ENCODE measurements around the gene FOXJ1. TPM values are rescaled to one million over a fixed set of nuclear protein-coding genes. Genes with fewer than 3 reads are reported as not detected.

Gene FOXJ1
- total and polyA plus RNA-seq, 2 of the 13 experiments (the other 11 are each of a cell fraction or from before 2014, with no cell fraction given), result 0.98 to 1.6 TPM

DNA sequence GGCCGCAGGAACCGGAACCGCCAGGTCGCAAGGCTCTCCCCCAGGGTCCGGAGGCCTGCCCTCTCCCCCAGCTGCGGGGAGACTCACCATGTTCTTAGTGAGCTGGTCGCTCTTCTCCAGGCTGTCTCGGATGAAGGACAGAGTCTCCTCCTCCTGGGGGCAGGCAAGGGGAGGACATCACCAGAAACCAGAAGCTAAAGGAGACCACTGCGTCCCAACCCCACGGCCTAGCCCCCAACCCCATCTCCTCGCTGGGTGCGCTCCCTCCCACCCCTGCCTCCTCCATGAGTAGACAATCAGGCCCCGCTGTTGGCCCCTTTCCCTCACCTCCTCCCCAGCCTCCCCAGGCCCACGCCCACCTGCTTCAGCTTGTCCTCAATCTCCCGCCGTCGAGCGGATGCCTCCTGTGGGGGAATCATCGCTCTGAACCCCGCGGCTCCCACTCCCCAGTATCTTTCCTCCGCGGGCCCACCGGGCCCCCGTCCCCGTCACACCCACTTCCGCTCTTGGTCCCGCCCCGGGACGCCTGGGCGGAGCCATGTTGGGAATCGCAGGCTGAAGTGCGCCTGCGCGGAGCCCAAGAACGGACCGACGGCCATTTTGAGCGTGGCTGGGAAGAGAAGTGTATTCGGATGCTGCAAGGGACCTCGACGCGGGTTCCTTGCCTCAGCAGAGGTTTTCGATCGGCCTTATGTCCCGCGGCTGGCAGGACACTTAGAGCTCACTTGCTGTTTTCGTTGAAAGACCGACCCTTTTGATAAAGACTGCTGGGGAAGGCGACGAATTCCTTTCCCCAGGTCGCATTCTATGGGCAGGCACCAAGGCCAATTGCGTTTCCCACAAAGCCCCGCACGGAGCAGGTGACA, 37.5 kb downstream of the FOXJ1 start, which contains the start of gene EXOC7 (continued):
- 0 out of 2 replicates have a peak, but pooled peaks have one; percentile 29 for TF ChIP-seq HNF1A (IDR thresholded peaks at IDR 0.05; ENCODE audit: low read depth)
- no peak for TF ChIP-seq HNF1A (CRISPR knock-in tag; IDR thresholded peaks at IDR 0.05; ENCODE audit: borderline replicate concordance)
- no peak for TF ChIP-seq MAFF (IDR thresholded peaks at IDR 0.05; ENCODE audit: low read depth, low read length)
- 0 out of 2 replicates have a peak, but pooled peaks have one; percentile 20 for TF ChIP-seq NRL (CRISPR knock-in tag; IDR thresholded peaks at IDR 0.05; ENCODE audit: borderline replicate concordance)
- peak; percentile 67; the same call in 1 of the 2 replicates for TF ChIP-seq DR1 (CRISPR knock-in tag; IDR thresholded peaks at IDR 0.05)
- no peak; the same call in 1 of the 2 replicates for TF ChIP-seq ZNF691 (CRISPR knock-in tag; IDR thresholded peaks at IDR 0.05; ENCODE audit: borderline replicate concordance, low read depth)
- peak; percentile 51; the same call in 1 of the 2 replicates for TF ChIP-seq GATAD2A (CRISPR knock-in tag; IDR thresholded peaks at IDR 0.05)
- peak; percentile 24; the same call in 1 of the 2 replicates for TF ChIP-seq ZNF3 (CRISPR knock-in tag; IDR thresholded peaks at IDR 0.05)
- TF ChIP-seq THAP7 (CRISPR knock-in tag; IDR thresholded peaks at IDR 0.05), result peak; percentile 100
- peak; percentile 66 for TF ChIP-seq ZZZ3 (CRISPR knock-in tag; IDR thresholded peaks at IDR 0.05; ENCODE audit: borderline replicate concordance)
- 0 out of 2 replicates have a peak, but pooled peaks have one; percentile 18 for TF ChIP-seq BRD4 (CRISPR knock-in tag; IDR thresholded peaks at IDR 0.05)
- TF ChIP-seq, protein P1, sequence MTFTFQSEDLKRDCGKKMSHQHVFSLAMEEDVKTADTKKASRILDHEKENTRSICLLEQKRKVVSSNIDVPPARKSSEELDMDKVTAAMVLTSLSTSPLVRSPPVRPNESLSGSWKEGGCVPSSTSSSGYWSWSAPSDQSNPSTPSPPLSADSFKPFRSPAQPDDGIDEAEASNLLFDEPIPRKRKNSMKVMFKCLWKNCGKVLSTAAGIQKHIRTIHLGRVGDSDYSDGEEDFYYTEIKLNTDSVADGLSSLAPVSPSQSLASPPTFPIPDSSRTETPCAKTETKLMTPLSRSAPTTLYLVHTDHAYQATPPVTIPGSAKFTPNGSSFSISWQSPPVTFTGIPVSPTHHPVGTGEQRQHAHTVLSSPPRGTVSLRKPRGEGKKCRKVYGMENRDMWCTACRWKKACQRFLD (CRISPR knock-in tag; IDR thresholded peaks at IDR 0.05; ENCODE audit: borderline replicate concordance), result no peak
- no peak for TF ChIP-seq BRCA1 (CRISPR knock-in tag; IDR thresholded peaks at IDR 0.05)
- no peak for TF ChIP-seq ZNF678 (CRISPR knock-in tag; IDR thresholded peaks at IDR 0.05)
- TF ChIP-seq, protein P2, sequence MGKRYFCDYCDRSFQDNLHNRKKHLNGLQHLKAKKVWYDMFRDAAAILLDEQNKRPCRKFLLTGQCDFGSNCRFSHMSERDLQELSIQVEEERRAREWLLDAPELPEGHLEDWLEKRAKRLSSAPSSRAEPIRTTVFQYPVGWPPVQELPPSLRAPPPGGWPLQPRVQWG (CRISPR knock-in tag; IDR thresholded peaks at IDR 0.05; ENCODE audit: borderline replicate concordance, low read depth), result no peak
- 0 out of 2 replicates have a peak, but pooled peaks have one; percentile 6 for TF ChIP-seq RFX3 (CRISPR knock-in tag; IDR thresholded peaks at IDR 0.05)
- peak; percentile 96 for TF ChIP-seq KAT8 (CRISPR knock-in tag; IDR thresholded peaks at IDR 0.05)
- TF ChIP-seq, protein P3, sequence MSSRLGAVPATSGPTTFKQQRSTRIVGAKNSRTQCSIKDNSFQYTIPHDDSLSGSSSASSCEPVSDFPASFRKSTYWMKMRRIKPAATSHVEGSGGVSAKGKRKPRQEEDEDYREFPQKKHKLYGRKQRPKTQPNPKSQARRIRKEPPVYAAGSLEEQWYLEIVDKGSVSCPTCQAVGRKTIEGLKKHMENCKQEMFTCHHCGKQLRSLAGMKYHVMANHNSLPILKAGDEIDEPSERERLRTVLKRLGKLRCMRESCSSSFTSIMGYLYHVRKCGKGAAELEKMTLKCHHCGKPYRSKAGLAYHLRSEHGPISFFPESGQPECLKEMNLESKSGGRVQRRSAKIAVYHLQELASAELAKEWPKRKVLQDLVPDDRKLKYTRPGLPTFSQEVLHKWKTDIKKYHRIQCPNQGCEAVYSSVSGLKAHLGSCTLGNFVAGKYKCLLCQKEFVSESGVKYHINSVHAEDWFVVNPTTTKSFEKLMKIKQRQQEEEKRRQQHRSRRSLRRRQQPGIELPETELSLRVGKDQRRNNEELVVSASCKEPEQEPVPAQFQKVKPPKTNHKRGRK (CRISPR knock-in tag; IDR thresholded peaks at IDR 0.05), result no peak
- peak; percentile 72; the same call in 1 of the 2 replicates for TF ChIP-seq IRF2 (CRISPR knock-in tag; IDR thresholded peaks at IDR 0.05)
